Aorta (tissue), 5 donors: ENCODE data around the gene SEZ6L. TPM values are rescaled to one million over a fixed set of nuclear protein-coding genes. Genes with fewer than 3 reads are reported as not detected.

Experiments
- ATAC-seq: fragments of 200-7000 bp; cut with Tn5 transposase; one replicate; pipeline ENCODE4 v1.9.1; 2022; ENCODE audit warnings: moderate library complexity; ENCODE audit not compliant: low FRiP score
- DNase-seq, 2 donors: peaks; one replicate each; pipeline ENCODE4 v3.0.0-alpha.2; 2020
- H3K27ac ChIP-seq, 2 donors: one replicate each; pipeline ENCODE4 v1.5.1; 2013; ENCODE audit warnings: low read length in 2 of 2, mild to moderate bottlenecking in 2 of 2, moderate library complexity in 2 of 2, control low read depth in 1 of 2, inconsistent platforms in 1 of 2, low read depth in 1 of 2
- H3K27me3 ChIP-seq, 2 donors: one replicate each; pipeline ENCODE4 v1.6.1; 2013; ENCODE audit warnings: control low read depth in 1 of 2, low read length in 1 of 2, mild to moderate bottlenecking in 1 of 2, moderate library complexity in 1 of 2; ENCODE audit not compliant: insufficient read depth in 2 of 2, control insufficient read depth in 1 of 2
- H3K36me3 ChIP-seq, 2 donors: one replicate each; pipeline ENCODE4 v1.6.1; 2013; ENCODE audit warnings: control low read depth in 1 of 2, low read length in 1 of 2, mild to moderate bottlenecking in 1 of 2; ENCODE audit not compliant: insufficient read depth in 2 of 2, control insufficient read depth in 1 of 2
- H3K4me1 ChIP-seq, 2 donors: one replicate each; pipeline ENCODE4 v1.6.1; 2013; ENCODE audit warnings: low read length in 2 of 2, control low read depth in 1 of 2, mild to moderate bottlenecking in 1 of 2, moderate library complexity in 1 of 2; ENCODE audit not compliant: insufficient read depth in 2 of 2, control insufficient read depth in 1 of 2
- H3K4me3 ChIP-seq, 2 donors: one replicate each; pipeline ENCODE4 v1.5.1; 2013; ENCODE audit warnings: low read length in 2 of 2, control low read depth in 1 of 2, mild to moderate bottlenecking in 1 of 2
- H3K9me3 ChIP-seq: one replicate; pipeline ENCODE4 v1.6.1; 2013; ENCODE audit warnings: mild to moderate bottlenecking, low read length; ENCODE audit not compliant: control insufficient read depth
- WGBS, 2 donors: extraction: QIAGEN DNeasy Blood & Tissue Kit; methylation state at CpG; one replicate each; pipeline ENCODE4 v1.1.7; 2013; 5-methylcytosine and 5-hydroxymethylcytosine counted together
- intact Hi-C, 2 donors: fragments of 100-400 bp; cut with DNase I; formaldehyde crosslinking; loops; one replicate each; pipeline versions ENCODE4 v1.14.2 to v1.15.0; 2022
- polyA plus RNA-seq, 2 donors: library from polyadenylated mRNA; stranded (reverse); fragments of 200-250 nt; gene quantifications; one replicate each; pipeline ENCODE4 v1.2.3, GENCODE V29; 2013
- total RNA-seq, 2 donors: library from RNA; stranded (reverse); fragmentation: NEBNext Ultra II Directional; extraction: Animal tissue kit (Norgen Biotek cat#: 25700); gene quantifications; one replicate each; pipeline ENCODE4 v1.2.1, GENCODE V29; 2021
- donor health status: healthy with polysubstance abuse.
- donor health status: Bipolar disorder and iron deficiency.
- donor health status: DM: no; HTN: no; CAD: no.
- donor health status: DM: no; HTN: no; CAD: no.
- donor health status: DM: yes; HTN: yes; CAD: no.

Gene SEZ6L
- total and polyA plus RNA-seq, 4 donors, result 0.18 TPM; not detected in 3

DNA sequence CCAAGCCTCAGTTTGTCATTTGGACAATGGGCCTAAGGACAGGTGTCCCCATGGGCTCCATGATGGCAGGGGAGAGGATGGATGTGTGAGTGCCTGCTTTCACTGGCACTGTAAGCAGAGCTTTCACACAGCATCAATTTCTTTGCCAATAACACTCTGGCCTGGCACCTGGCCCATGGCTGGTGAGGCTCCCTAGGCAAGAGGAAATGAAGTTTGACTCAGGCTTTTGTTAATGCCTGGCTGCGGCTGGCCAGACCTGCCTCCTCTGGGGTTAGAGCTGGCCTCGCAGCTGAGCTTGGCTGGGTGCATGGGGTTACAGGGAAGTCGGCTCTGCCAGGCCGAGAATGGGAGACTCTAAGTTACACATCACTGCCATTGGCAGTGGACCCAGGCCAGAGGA, 30.0 kb upstream of the SEZ6L start:
- no peaks in the 10 kb centered on the region for H3K9me3 ChIP-seq
- no peaks in the 10 kb centered on the region for H3K4me1 ChIP-seq
- DNase-seq (peak in 1 of 2 donors; percentile 46), ATAC-seq (no peak)
- peaks cover 0 to 2% of the 10 kb centered on the region in 2 donors for H3K27me3 ChIP-seq
- no peak overlapping the region for H3K4me3 ChIP-seq
- intact Hi-C loops, result no loop called here
- no peak overlapping the region for H3K27ac ChIP-seq
- no peaks in the 10 kb centered on the region for H3K36me3 ChIP-seq
- 0 to 4% methylated on average over 4 of the region's 4 CpGs for WGBS, 2 donors

- Histone ChIP-seq H3K27ac (no peak overlapping the region), H3K27me3 (no peaks in the 10 kb centered on the region), H3K4me3 (no peak overlapping the region), H3K36me3 (no peaks in the 10 kb centered on the region), H3K9me3 (no peaks in the 10 kb centered on the region), H3K4me1 (no peaks in the 10 kb centered on the region)
- intact Hi-C loops, result no loop called here
- ATAC-seq (no peak), DNase-seq (no peak)
- 45 to 52% methylated on average over 4 of the region's 4 CpGs for WGBS, 2 donors
Observed at GRCh38 chr22:26141831-26142230, 27.4 kb upstream of the SEZ6L start.

GRCh38 chr22:26143806-26144325, 25.4 kb upstream of the SEZ6L start:
- 2 to 13% methylated on average over 3 of the region's 3 CpGs for WGBS, 2 donors
- no peaks in the 10 kb centered on the region for H3K9me3 ChIP-seq
- no peak overlapping the region for H3K4me3 ChIP-seq
- intact Hi-C loops, result no loop called here
- DNase-seq (no peak), ATAC-seq (no peak)
- no peaks in the 10 kb centered on the region for H3K36me3 ChIP-seq
- no peak overlapping the region for H3K27ac ChIP-seq
- H3K27me3 ChIP-seq, result peaks cover 0 to 2% of the 10 kb centered on the region in 2 donors
- no peaks in the 10 kb centered on the region for H3K4me1 ChIP-seq

GRCh38 chr22:26159886-26160285, 9.4 kb upstream of the SEZ6L start:
- DNase-seq (no peak), ATAC-seq (no peak)
- Histone ChIP-seq H3K4me1 (no peaks in the 10 kb centered on the region), H3K27me3 (peaks cover 0 to 1% of the 10 kb centered on the region in 2 donors), H3K4me3 (no peak overlapping the region), H3K9me3 (peaks cover 6% of the 10 kb centered on the region), H3K27ac (no peak overlapping the region), H3K36me3 (no peaks in the 10 kb centered on the region)
- intact Hi-C loops, result no loop called here

DNA sequence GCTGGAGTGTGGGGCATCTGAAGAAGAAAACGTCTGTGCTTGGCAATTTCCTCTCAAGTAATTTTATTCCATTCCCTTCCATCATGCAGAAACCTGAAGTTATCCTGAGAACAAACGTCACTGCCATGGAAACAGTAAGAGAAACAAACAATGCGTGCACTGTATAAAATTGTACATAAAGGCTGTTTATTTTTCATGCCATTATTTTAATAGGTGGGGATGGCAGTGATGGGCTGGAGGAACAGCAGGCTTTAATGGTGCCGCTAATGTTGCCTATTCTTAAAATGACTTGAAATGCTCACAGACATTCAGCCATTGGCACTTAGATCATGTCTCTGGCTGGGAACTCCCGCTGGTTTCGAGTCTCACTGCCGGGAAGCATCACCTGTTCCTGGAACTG, 7.5 kb upstream of the SEZ6L start:
- 52 to 56% methylated on average over 7 of the region's 7 CpGs for WGBS, 2 donors
- Histone ChIP-seq H3K27me3 (peaks cover 0 to 1% of the 10 kb centered on the region in 2 donors), H3K4me1 (no peaks in the 10 kb centered on the region), H3K27ac (no peak overlapping the region), H3K36me3 (no peaks in the 10 kb centered on the region), H3K4me3 (no peak overlapping the region), H3K9me3 (peaks cover 2% of the 10 kb centered on the region)
- ATAC-seq (no peak), DNase-seq (no peak)
- intact Hi-C loops, result no loop called here

DNA sequence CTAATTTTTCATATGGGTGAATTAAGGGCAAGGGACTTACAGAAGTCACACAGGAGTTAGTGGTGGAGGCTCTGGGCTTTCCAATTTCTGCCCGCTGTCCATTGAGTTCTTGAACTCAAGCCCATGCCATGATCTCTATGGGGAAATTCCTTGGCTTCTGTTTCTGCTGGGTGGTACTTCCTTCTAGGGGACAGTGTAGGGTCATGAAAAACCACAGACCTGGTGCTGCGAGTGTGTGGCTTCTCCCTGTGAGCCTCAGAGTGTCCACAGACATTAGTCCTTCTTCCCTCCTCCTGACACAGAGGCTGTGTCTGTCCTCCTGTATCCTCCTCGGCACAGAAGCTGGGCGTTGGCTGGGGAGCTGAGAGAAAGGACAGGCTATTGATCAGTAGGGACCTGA, 6.3 kb upstream of the SEZ6L start:
- no peak overlapping the region for H3K4me3 ChIP-seq
- H3K9me3 ChIP-seq, result peaks cover 2% of the 10 kb centered on the region
- no peak overlapping the region for H3K27ac ChIP-seq
- intact Hi-C loops, result no loop called here
- no peak for DNase-seq
- WGBS, 2 donors, result 69 to 76% methylated on average over 4 of the region's 4 CpGs
- no peaks in the 10 kb centered on the region for H3K36me3 ChIP-seq
- ATAC-seq, result peak; percentile 26
- H3K4me1 ChIP-seq, result no peaks in the 10 kb centered on the region
- H3K27me3 ChIP-seq, result peaks cover 0 to 1% of the 10 kb centered on the region in 2 donors

GRCh38 chr22:26164174-26164573, 5.1 kb upstream of the SEZ6L start:
- WGBS, 2 donors, result 62 to 67% methylated on average over 8 of the region's 8 CpGs

DNA sequence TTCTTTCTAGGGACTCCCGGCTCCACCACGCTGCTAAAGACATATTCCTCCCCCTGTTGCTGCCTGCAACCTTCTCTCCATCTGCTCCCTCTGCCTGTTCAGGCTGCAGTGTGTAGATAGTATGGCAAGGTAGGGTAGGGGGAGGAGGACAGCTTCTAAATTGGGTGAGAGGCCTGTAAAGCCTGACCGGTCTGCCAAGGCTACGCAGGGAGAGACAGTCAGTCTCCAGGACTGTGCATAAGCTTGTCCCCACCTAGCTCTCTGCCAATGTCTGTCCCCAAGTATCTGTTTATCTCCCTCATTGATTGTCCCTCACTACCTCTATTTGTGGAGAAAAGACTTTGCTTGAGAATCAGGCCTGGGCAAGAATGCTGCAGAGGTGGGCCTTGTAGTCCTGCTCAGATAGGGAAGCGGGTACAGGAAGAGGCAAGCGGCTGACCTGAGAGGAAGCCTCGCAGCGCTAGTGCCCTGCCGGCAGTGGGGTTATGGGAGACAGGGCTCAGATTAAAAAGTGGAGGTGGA, 871 bp upstream of the SEZ6L start:
- 55% methylated on average over 9 of the region's 9 CpGs for WGBS, 2 donors
- no peaks in the 10 kb centered on the region for H3K4me1 ChIP-seq
- no peak for DNase-seq
- no peak for ATAC-seq
- no peaks in the 10 kb centered on the region for H3K36me3 ChIP-seq
- H3K9me3 ChIP-seq, result no peaks in the 10 kb centered on the region
- H3K4me3 ChIP-seq, result no peak overlapping the region
- intact Hi-C loops, result no loop called here
- no peak overlapping the region for H3K27ac ChIP-seq
- H3K27me3 ChIP-seq, result no peaks in the 10 kb centered on the region

More at GRCh38 chr22:26164174-26164573, 5.1 kb upstream of the SEZ6L start:
- intact Hi-C loops, result no loop called here
- Histone ChIP-seq H3K9me3 (peaks cover 2% of the 10 kb centered on the region), H3K36me3 (no peaks in the 10 kb centered on the region), H3K27me3 (peaks cover 0 to 1% of the 10 kb centered on the region in 2 donors), H3K4me1 (no peaks in the 10 kb centered on the region), H3K27ac (no peak overlapping the region), H3K4me3 (no peak overlapping the region)
- ATAC-seq (no peak), DNase-seq (no peak)

- DNase-seq (no peak), ATAC-seq (no peak)
- H3K36me3 ChIP-seq, result no peaks in the 10 kb centered on the region
- H3K27me3 ChIP-seq, result no peaks in the 10 kb centered on the region
- WGBS, 2 donors, result 1% methylated on average over 12 to 15 of the region's 15 CpGs
- H3K4me3 ChIP-seq, result peak overlapping the region; percentile 16 to 56
- H3K4me1 ChIP-seq, result no peaks in the 10 kb centered on the region
- no peak overlapping the region for H3K27ac ChIP-seq
- H3K9me3 ChIP-seq, result no peaks in the 10 kb centered on the region
- intact Hi-C loops, result no loop called here
Observed at GRCh38 chr22:26168939-26169314, 335 bp upstream of the SEZ6L start.
